ENCODE data around the gene METTL23. TPM values are rescaled to one million over a fixed set of nuclear protein-coding genes. Genes with fewer than 3 reads are reported as not detected.
A peak's percentile ranks its signal among the peaks of the same experiment; 100 is the strongest.

Gene METTL23
- total RNA-seq, 2 experiments from 2014 or later: 35.4 to 37.8 TPM

GRCh38 chr17:76714336-76714735 lies 12.3 kb upstream of the METTL23 start:
- DNase-seq (no peak), ATAC-seq (ENCODE audit: poor library complexity) (no peak)
- Mint-ChIP-seq H3K4me3 (peak overlapping the region; percentile 30), H3K27me3 (no peaks in the 10 kb centered on the region), H3K9me3 (no peaks in the 10 kb centered on the region), H3K27ac (peak overlapping the region; percentile 74), H3K36me3 (ENCODE audit: low read depth) (peaks cover 54% of the 10 kb centered on the region), H3K4me1 (ENCODE audit: low read depth) (peaks cover 47% of the 10 kb centered on the region)
- TF ChIP-seq CTCF (IDR thresholded peaks at IDR 0.05): no peak
- peaks cover 51% of the 10 kb centered on the region for H3K36me3 ChIP-seq (ENCODE audit: insufficient read depth, low read length)
- no peaks in the 10 kb centered on the region for H3K27me3 ChIP-seq (ENCODE audit: control insufficient read depth in 1 of 2, insufficient read depth in 2 of 2, low read length in 2 of 2)
- H3K4me3 ChIP-seq (ENCODE audit: low read length): no peak overlapping the region
- H3K9me3 ChIP-seq (ENCODE audit: control insufficient read depth in 1 of 2, insufficient read depth in 1 of 2, low read length in 2 of 2): no peaks in the 10 kb centered on the region
- ChIA-PET POLR2A (interaction anchor here (1.1 to 6.7 kb wide), 5 partner anchors 12 to 191 kb away, joined by 4 to 63 read pairs (median 8); partner anchors contain the start of genes JMJD6, METTL23, MFSD11 and SRSF2), CTCF (interaction anchor here (0.7 to 3.1 kb wide), 12 partner anchors 12 to 342 kb away, joined by 3 to 34 read pairs (median 4); partner anchors contain the start of genes JMJD6, METTL23, MFSD11 and MGAT5B)
- no peak overlapping the region for H3K27ac ChIP-seq (ENCODE audit: low read depth in 1 of 2, low read length in 2 of 2)
- H3K4me1 ChIP-seq (ENCODE audit: insufficient read depth, low read length): peaks cover 37% of the 10 kb centered on the region
- intact Hi-C loops (cut with DNase I, micrococcal nuclease): loop anchor here (2.0 to 5.0 kb wide), 7 partner anchors 68 to 353 kb away; no protein-coding TSS in a partner anchor

GRCh38 chr17:76714822-76715495 lies 11.7 kb upstream of the METTL23 start:
- peak; percentile 88 for TF ChIP-seq CTCF (IDR thresholded peaks at IDR 0.05)
- Mint-ChIP-seq H3K9me3 (no peaks in the 10 kb centered on the region), H3K27ac (peak overlapping the region; percentile 96), H3K4me1 (ENCODE audit: low read depth) (peaks cover 42% of the 10 kb centered on the region), H3K36me3 (ENCODE audit: low read depth) (peaks cover 60% of the 10 kb centered on the region), H3K4me3 (peak overlapping the region; percentile 3), H3K27me3 (no peaks in the 10 kb centered on the region)
- peaks cover 33% of the 10 kb centered on the region for H3K4me1 ChIP-seq (ENCODE audit: insufficient read depth, low read length)
- H3K36me3 ChIP-seq (ENCODE audit: insufficient read depth, low read length): peaks cover 56% of the 10 kb centered on the region
- H3K27ac ChIP-seq (ENCODE audit: low read depth in 1 of 2, low read length in 2 of 2): no peak overlapping the region
- no peaks in the 10 kb centered on the region for H3K9me3 ChIP-seq (ENCODE audit: control insufficient read depth in 1 of 2, insufficient read depth in 1 of 2, low read length in 2 of 2)
- intact Hi-C loops (cut with DNase I, micrococcal nuclease): loop anchor here (1.0 to 5.0 kb wide), 8 partner anchors 67 to 352 kb away; no protein-coding TSS in a partner anchor
- H3K4me3 ChIP-seq (ENCODE audit: low read length): no peak overlapping the region
- DNase-seq (peak; percentile 64 to 87 (median 79)), ATAC-seq (ENCODE audit: poor library complexity) (no peak)
- POLR2A ChIA-PET: interaction anchor here (6.7 kb wide), 1 partner anchor 21 kb away, joined by 63 read pairs; the partner anchor contains the start of genes MFSD11 and SRSF2
- no peaks in the 10 kb centered on the region for H3K27me3 ChIP-seq (ENCODE audit: control insufficient read depth in 1 of 2, insufficient read depth in 2 of 2, low read length in 2 of 2)
- CTCF ChIA-PET: interaction anchor here (0.7 to 3.1 kb wide), 7 partner anchors 11 to 192 kb away, joined by 3 to 34 read pairs (median 3); partner anchors contain the start of genes JMJD6, METTL23 and MFSD11

GRCh38 chr17:76715496-76715830 lies 11.2 kb upstream of the METTL23 start:
- Mint-ChIP-seq H3K27me3 (no peaks in the 10 kb centered on the region), H3K4me1 (ENCODE audit: low read depth) (peaks cover 42% of the 10 kb centered on the region), H3K9me3 (no peaks in the 10 kb centered on the region), H3K27ac (peak overlapping the region; percentile 96), H3K36me3 (ENCODE audit: low read depth) (peaks cover 65% of the 10 kb centered on the region), H3K4me3 (no peak overlapping the region)
- TF ChIP-seq CTCF (IDR thresholded peaks at IDR 0.05): no peak
- Histone ChIP-seq H3K4me1 (ENCODE audit: insufficient read depth, low read length) (peaks cover 30% of the 10 kb centered on the region), H3K27ac (ENCODE audit: low read depth in 1 of 2, low read length in 2 of 2) (no peak overlapping the region), H3K27me3 (ENCODE audit: control insufficient read depth in 1 of 2, insufficient read depth in 2 of 2, low read length in 2 of 2) (no peaks in the 10 kb centered on the region), H3K9me3 (ENCODE audit: control insufficient read depth in 1 of 2, insufficient read depth in 1 of 2, low read length in 2 of 2) (no peaks in the 10 kb centered on the region), H3K4me3 (ENCODE audit: low read length) (no peak overlapping the region), H3K36me3 (ENCODE audit: insufficient read depth, low read length) (peaks cover 61% of the 10 kb centered on the region)
- ATAC-seq (ENCODE audit: poor library complexity): no peak
- intact Hi-C loops (cut with DNase I, micrococcal nuclease): loop anchor here (1.0 to 2.0 kb wide), 4 partner anchors 157 to 193 kb away; no protein-coding TSS in a partner anchor
- DNase-seq: no peak
- ChIA-PET CTCF (interaction anchor here (1.0 to 3.1 kb wide), 6 partner anchors 11 to 193 kb away, joined by 3 to 34 read pairs (median 4); partner anchors contain the start of genes JMJD6, METTL23 and MFSD11), POLR2A (interaction anchor here (3.9 to 6.7 kb wide), 2 partner anchors 11 to 20 kb away, joined by 26 to 63 read pairs; partner anchors contain the start of genes JMJD6, METTL23, MFSD11 and SRSF2)
